Measurements from ENCODE around the gene MYNN. TPM values are rescaled to one million over a fixed set of nuclear protein-coding genes. Genes with fewer than 3 reads are reported as not detected.

MYNN gene
- total RNA-seq, 1 experiment from 2014 or later, result 16.2 TPM

GRCh38 chr3:169754711-169755110, 18.5 kb upstream of the MYNN start:
- ChIA-PET POLR2A (no interaction called here), CTCF (no interaction called here)
- no peaks in the 10 kb centered on the region for H3K4me1 ChIP-seq (ENCODE audit: control insufficient read depth, insufficient read depth, low read length)
- DNase-seq (ENCODE audit: low read depth, low spot score) (no peak), ATAC-seq (no peak)
- no peak overlapping the region for H3K4me3 ChIP-seq (ENCODE audit: low read depth in 2 of 2, low read length in 2 of 2)
- BruUV-seq (replicated peaks), result no TSS peak
- H3K27me3 ChIP-seq (ENCODE audit: control insufficient read depth, insufficient read depth, low read length), result peaks cover 27% of the 10 kb centered on the region
- H3K27ac ChIP-seq (ENCODE audit: low read length), result no peak overlapping the region
- TF ChIP-seq REST (IDR thresholded peaks at IDR 0.05; ENCODE audit: insufficient read depth in 1 of 2, low read depth in 2 of 2, low read length in 1 of 2), result no peak
- TF ChIP-seq SIN3A (IDR thresholded peaks at IDR 0.05; ENCODE audit: borderline replicate concordance, insufficient read depth, low read depth, low read length), result no peak
- TF ChIP-seq POLR2AphosphoS5 (IDR thresholded peaks at IDR 0.05; ENCODE audit: low read depth, low read length), result no peak
- no peak for TF ChIP-seq TCF7L2 (IDR thresholded peaks at IDR 0.05; ENCODE audit: low read depth, low read length)
- TF ChIP-seq, protein P1, sequence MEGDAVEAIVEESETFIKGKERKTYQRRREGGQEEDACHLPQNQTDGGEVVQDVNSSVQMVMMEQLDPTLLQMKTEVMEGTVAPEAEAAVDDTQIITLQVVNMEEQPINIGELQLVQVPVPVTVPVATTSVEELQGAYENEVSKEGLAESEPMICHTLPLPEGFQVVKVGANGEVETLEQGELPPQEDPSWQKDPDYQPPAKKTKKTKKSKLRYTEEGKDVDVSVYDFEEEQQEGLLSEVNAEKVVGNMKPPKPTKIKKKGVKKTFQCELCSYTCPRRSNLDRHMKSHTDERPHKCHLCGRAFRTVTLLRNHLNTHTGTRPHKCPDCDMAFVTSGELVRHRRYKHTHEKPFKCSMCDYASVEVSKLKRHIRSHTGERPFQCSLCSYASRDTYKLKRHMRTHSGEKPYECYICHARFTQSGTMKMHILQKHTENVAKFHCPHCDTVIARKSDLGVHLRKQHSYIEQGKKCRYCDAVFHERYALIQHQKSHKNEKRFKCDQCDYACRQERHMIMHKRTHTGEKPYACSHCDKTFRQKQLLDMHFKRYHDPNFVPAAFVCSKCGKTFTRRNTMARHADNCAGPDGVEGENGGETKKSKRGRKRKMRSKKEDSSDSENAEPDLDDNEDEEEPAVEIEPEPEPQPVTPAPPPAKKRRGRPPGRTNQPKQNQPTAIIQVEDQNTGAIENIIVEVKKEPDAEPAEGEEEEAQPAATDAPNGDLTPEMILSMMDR (IDR thresholded peaks at IDR 0.05), result no peak
- no peaks in the 10 kb centered on the region for H3K9me3 ChIP-seq (ENCODE audit: control insufficient read depth, insufficient read depth, low read depth, low read length)
- intact Hi-C loops (cut with micrococcal nuclease; ENCODE audit: unreplicated experiment), result no loop called here
- in situ Hi-C loops (cut with HindIII; ENCODE audit: low pct_unique_long_range_greater_than_20kb, low sequenced_read_pairs), result no loop called here
- no peaks in the 10 kb centered on the region for H3K36me3 ChIP-seq (ENCODE audit: control insufficient read depth, insufficient read depth, low read length)

- BruUV-seq (replicated peaks), result no TSS peak
- TF ChIP-seq REST (IDR thresholded peaks at IDR 0.05; ENCODE audit: insufficient read depth in 1 of 2, low read depth in 2 of 2, low read length in 1 of 2) (no peak), SIN3A (IDR thresholded peaks at IDR 0.05; ENCODE audit: borderline replicate concordance, insufficient read depth, low read depth, low read length) (no peak), POLR2AphosphoS5 (IDR thresholded peaks at IDR 0.05; ENCODE audit: low read depth, low read length) (no peak), TCF7L2 (IDR thresholded peaks at IDR 0.05; ENCODE audit: low read depth, low read length) (no peak)
- TF ChIP-seq, protein P1 (IDR thresholded peaks at IDR 0.05), result no peak
- H3K4me3 ChIP-seq (ENCODE audit: low read depth in 2 of 2, low read length in 2 of 2), result no peak overlapping the region
- no peaks in the 10 kb centered on the region for H3K36me3 ChIP-seq (ENCODE audit: control insufficient read depth, insufficient read depth, low read length)
- POLR2A ChIA-PET, result no interaction called here
- CTCF ChIA-PET, result no interaction called here
- ATAC-seq, result no peak
- in situ Hi-C loops (cut with HindIII; ENCODE audit: low pct_unique_long_range_greater_than_20kb, low sequenced_read_pairs), result no loop called here
- intact Hi-C loops (cut with micrococcal nuclease; ENCODE audit: unreplicated experiment), result no loop called here
- no peaks in the 10 kb centered on the region for H3K4me1 ChIP-seq (ENCODE audit: control insufficient read depth, insufficient read depth, low read length)
- H3K27me3 ChIP-seq (ENCODE audit: control insufficient read depth, insufficient read depth, low read length), result peaks cover 27% of the 10 kb centered on the region
- DNase-seq (ENCODE audit: low read depth, low spot score), result no peak
- no peaks in the 10 kb centered on the region for H3K9me3 ChIP-seq (ENCODE audit: control insufficient read depth, insufficient read depth, low read depth, low read length)
- H3K27ac ChIP-seq (ENCODE audit: low read length), result no peak overlapping the region
Measured at GRCh38 chr3:169755488-169755887, 17.7 kb upstream of the MYNN start.

Data from Panc1 (cell line).